Prostate gland (tissue), 2 donors: ENCODE results near the gene SLC25A17. TPM values are rescaled to one million over a fixed set of nuclear protein-coding genes. Genes with fewer than 3 reads are reported as not detected.
"Not testable (repeated sequence)": the region's sequence is repeated elsewhere in the genome, so short reads cannot be mapped to it uniquely, and the experiment has no call there.

Source experiments
- DNase-seq: peaks from one replicate; pipeline ENCODE4 v3.0.0-alpha.2; 2019; ENCODE audit warnings: low spot score
- H3K27ac ChIP-seq, 2 donors: fragments of 200-600 bp; sonication (generic); 2 replicates each; pipeline ENCODE4 v1.5.1; 2017 to 2019
- H3K27me3 ChIP-seq: fragments of 200-600 bp; sonication (generic); replicated peaks from 2 replicates; pipeline ENCODE4 v1.5.1; 2019; ENCODE audit not compliant: insufficient read depth
- H3K36me3 ChIP-seq, 2 donors: fragments of 200-600 bp; sonication (generic); 1 replicate in 1 of 2; 2 replicates in 1 of 2; pipeline versions ENCODE4 v1.5.1 to v1.8.1; 2017 to 2019
- H3K4me1 ChIP-seq: fragments of 200-600 bp; sonication (generic); replicated peaks from 2 replicates; pipeline ENCODE4 v1.5.1; 2019
- H3K4me3 ChIP-seq, 2 donors: fragments of 200-600 bp; sonication (generic); 2 replicates each; pipeline ENCODE4 v1.5.1; 2017 to 2019
- H3K9me3 ChIP-seq: fragments of 200-600 bp; sonication (generic); 2 replicates; pipeline ENCODE4 v1.5.1; 2017
- POLR2A ChIP-seq: fragments of 450-650 bp; IDR thresholded peaks from one replicate; pipeline ENCODE4 v1.6.1; 2016; ENCODE audit warnings: antibody characterized with exemption, mild to moderate bottlenecking
- POLR2AphosphoS5 ChIP-seq: sonication (generic); formaldehyde crosslinking; IDR thresholded peaks from one replicate; pipeline ENCODE4 v1.6.1; 2017; ENCODE audit warnings: antibody characterized with exemption
- WGBS: methylation state at CpG from one replicate; pipeline ENCODE4 v1.1.5; 2018; 5-methylcytosine and 5-hydroxymethylcytosine counted together
- intact Hi-C: fragments of 100-400 bp; cut with DNase I; formaldehyde crosslinking; loops from one replicate; pipeline ENCODE4 v1.14.2; 2022
- total RNA-seq, 2 donors: library from RNA; depleted of rRNA; stranded (reverse); fragments of >200 nt; gene quantifications; one replicate each; pipeline ENCODE4 v1.1.0, GENCODE V29; 2016
- TF ChIP-seq, protein P1 (sequence below), 4 experiments: fragments of 200-600 bp in 2 of 4; fragments of 450-650 bp in 2 of 4; sonication (generic) in 2 of 4; IDR thresholded peaks; 1 replicate in 3 of 4; 2 replicates in 1 of 4; pipeline ENCODE4 v1.5.1; 2016 to 2019; ENCODE audit warnings: antibody characterized with exemption in 4 of 4, mild to moderate bottlenecking in 2 of 4, moderate library complexity in 2 of 4

SLC25A17 gene
- total RNA-seq, 2 donors from 2014 or later: 27.8 to 28.0 TPM

DNA sequence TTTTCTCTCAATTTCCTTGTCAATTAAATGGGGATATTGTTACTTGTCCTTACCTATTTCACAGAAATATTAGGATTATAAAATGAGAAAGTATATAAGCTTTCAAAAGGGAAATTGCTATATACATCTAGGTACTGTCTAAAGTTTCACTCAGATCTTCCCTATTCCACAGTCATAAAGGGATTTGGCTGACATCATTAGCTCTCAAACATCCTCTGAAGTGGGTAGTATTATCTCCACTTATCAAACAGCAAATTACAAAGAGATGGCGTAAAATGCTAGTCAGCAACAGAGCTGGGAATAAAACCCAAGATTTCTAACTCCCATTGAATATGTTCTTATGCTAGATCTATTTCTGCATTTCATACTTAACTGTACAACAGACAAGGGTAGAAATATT lies 50.9 kb downstream of the SLC25A17 start:
- Histone ChIP-seq H3K27ac (no peak overlapping the region), H3K4me1 (no peaks in the 10 kb centered on the region), H3K9me3 (no peaks in the 10 kb centered on the region), H3K4me3 (no peak overlapping the region), H3K36me3 (no peaks in the 10 kb centered on the region), H3K27me3 (no peaks in the 10 kb centered on the region)
- intact Hi-C loops: loop anchor here (5.0 kb wide), 1 partner anchor 86 kb away; no protein-coding TSS in a partner anchor
- WGBS: 100% methylated on average over 1 of the region's 1 CpG
- TF ChIP-seq, protein P1, sequence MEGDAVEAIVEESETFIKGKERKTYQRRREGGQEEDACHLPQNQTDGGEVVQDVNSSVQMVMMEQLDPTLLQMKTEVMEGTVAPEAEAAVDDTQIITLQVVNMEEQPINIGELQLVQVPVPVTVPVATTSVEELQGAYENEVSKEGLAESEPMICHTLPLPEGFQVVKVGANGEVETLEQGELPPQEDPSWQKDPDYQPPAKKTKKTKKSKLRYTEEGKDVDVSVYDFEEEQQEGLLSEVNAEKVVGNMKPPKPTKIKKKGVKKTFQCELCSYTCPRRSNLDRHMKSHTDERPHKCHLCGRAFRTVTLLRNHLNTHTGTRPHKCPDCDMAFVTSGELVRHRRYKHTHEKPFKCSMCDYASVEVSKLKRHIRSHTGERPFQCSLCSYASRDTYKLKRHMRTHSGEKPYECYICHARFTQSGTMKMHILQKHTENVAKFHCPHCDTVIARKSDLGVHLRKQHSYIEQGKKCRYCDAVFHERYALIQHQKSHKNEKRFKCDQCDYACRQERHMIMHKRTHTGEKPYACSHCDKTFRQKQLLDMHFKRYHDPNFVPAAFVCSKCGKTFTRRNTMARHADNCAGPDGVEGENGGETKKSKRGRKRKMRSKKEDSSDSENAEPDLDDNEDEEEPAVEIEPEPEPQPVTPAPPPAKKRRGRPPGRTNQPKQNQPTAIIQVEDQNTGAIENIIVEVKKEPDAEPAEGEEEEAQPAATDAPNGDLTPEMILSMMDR (IDR thresholded peaks at IDR 0.05): no peak
- TF ChIP-seq POLR2A (no peak), POLR2AphosphoS5 (no peak)
- no peak for DNase-seq

DNA sequence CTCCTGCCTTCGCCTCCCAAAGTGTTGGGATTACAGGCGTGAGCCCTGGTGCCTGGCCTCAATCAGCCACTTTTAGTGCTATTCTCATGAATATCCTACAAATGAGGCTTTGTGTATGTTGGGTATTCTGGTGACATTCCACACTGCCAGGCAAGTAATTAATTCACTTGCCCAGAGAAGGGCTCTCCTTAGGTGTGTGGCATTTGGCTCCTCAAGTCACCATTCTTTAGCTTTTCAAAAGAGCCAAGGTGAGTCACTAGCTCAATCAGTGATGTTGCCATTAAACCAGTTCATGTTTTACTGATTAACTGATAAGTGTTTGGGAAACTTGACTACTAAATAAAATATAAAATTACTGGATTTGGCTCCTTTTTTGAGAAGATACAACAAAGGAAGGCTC lies 52.2 kb downstream of the SLC25A17 start:
- TF ChIP-seq POLR2A: no peak
- TF ChIP-seq, protein P1 (IDR thresholded peaks at IDR 0.05): no peak
- no peak for TF ChIP-seq POLR2AphosphoS5
- H3K9me3 ChIP-seq: no peaks in the 10 kb centered on the region
- H3K4me3 ChIP-seq: no peak overlapping the region
- WGBS: 90% methylated on average over 2 of the region's 2 CpGs
- H3K4me1 ChIP-seq: no peaks in the 10 kb centered on the region
- H3K36me3 ChIP-seq: no peaks in the 10 kb centered on the region
- no peaks in the 10 kb centered on the region for H3K27me3 ChIP-seq
- intact Hi-C loops: loop anchor here (5.0 kb wide), 1 partner anchor 85 kb away; no protein-coding TSS in a partner anchor
- no peak overlapping the region for H3K27ac ChIP-seq
- DNase-seq: no peak

DNA sequence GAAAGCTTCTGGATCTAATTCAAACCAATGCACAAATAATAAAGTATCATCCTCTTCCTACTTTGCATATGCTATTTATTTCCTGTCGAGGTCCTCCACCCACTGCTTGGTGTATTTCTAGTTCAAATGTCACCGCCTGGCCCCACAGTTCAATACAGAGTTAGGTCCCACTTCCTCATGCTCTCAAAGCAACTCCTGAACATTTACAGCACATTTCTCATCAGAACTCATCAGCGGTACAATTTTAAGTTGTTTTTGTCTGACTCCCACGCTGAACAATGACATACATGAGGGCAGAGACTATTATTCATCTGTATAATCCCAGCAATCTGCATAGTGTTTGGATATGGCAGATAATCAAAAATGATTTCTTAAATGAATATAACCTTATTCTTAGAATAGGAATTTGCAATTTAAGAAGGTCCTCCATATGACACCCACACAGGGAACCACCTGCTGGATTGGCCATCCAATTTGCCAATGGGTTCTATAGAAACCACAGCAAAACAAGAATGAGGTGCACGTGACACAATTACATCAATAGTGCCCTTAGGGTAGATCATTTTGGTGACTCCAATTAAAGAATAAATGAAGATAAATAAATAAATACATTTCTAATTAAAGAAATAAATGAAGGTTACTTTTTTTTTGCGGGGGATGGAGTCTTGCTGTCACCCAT lies 54.2 kb downstream of the SLC25A17 start:
- WGBS: 78% methylated on average over 6 of the region's 6 CpGs
- no peak overlapping the region for H3K27ac ChIP-seq
- no peaks in the 10 kb centered on the region for H3K27me3 ChIP-seq
- no peaks in the 10 kb centered on the region for H3K9me3 ChIP-seq
- no peaks in the 10 kb centered on the region for H3K4me1 ChIP-seq
- DNase-seq: no peak
- H3K36me3 ChIP-seq: no peaks in the 10 kb centered on the region
- no peak overlapping the region for H3K4me3 ChIP-seq
- no peak for TF ChIP-seq POLR2A
- TF ChIP-seq POLR2AphosphoS5: no peak
- TF ChIP-seq, protein P1 (IDR thresholded peaks at IDR 0.05): no peak
- intact Hi-C loops: loop anchor here (5.0 kb wide), 1 partner anchor 83 kb away; no protein-coding TSS in a partner anchor

DNA sequence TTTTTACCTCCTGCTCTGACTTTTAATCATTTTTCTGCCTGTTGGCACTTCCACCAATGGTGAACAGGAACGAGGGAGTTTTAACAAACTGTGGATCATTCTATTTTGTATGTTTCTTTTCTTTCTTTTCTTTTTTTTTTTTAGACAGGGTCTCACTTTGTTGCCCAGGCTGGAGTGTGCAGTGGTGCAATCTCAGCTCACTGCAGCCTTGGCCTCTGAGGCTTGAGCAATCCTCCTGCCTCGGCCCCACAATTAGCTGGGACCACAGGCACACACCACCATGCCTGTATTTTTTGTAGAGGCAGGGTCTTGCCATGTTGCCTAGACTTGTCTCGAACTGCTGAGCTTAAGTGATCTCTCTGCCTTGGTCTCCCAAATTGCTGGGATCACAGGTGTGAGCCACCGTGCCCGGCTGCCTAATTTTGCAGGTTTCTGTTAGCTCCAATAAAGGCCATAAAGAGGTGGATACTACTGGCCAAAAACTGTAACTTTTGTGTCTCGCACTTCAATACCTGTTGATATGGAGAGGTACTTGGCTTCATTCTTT lies 59.8 kb downstream of the SLC25A17 start:
- Histone ChIP-seq H3K27me3 (no peaks in the 10 kb centered on the region), H3K4me1 (no peaks in the 10 kb centered on the region), H3K36me3 (no peaks in the 10 kb centered on the region), H3K4me3 (no peak overlapping the region), H3K27ac (no peak overlapping the region), H3K9me3 (no peaks in the 10 kb centered on the region)
- no peak for TF ChIP-seq POLR2AphosphoS5
- TF ChIP-seq, protein P1 (IDR thresholded peaks at IDR 0.05): no peak
- TF ChIP-seq POLR2A: no peak
- intact Hi-C loops: no loop called here
- DNase-seq: no peak
- WGBS: 85% methylated on average over 6 of the region's 6 CpGs

DNA sequence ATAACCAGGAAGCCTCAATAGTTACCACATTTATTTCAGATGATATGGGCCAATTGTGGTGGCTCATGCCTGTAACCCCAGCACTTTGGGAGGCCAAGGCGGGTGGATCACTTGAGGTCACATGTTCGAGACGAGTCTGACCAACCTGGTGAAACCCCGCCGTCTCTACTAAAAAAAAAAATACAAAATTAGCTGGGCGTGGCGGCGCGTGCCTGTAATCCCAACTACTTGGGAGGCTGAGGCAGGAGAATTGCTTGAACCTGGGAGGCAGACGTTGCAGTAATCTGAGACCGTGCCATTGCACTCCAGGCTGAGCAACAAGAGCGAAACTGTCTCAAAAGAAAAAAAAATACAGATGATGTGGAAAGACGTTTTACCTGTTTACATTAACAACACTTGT lies 60.3 kb downstream of the SLC25A17 start:
- H3K36me3 ChIP-seq, H3K4me3 ChIP-seq, H3K9me3 ChIP-seq, H3K27ac ChIP-seq, H3K27me3 ChIP-seq, intact Hi-C loops, H3K4me1 ChIP-seq, DNase-seq: not testable (repeated sequence)
- WGBS: 83% methylated on average over 13 of the region's 13 CpGs
